K562 (cell line): ENCODE data around the gene SAMD11. TPM values are rescaled to one million over a fixed set of nuclear protein-coding genes. Genes with fewer than 3 reads are reported as not detected.

Experiments used
- BHLHE40 ChIP-seq: IDR thresholded peaks from 2 replicates; pipeline ENCODE4 v1.6.1; 2011; ENCODE audit warnings: low read length, improper control_type of control experiment
- CBFA2T3 ChIP-seq: fragments of 450-650 bp; IDR thresholded peaks from 2 replicates; pipeline ENCODE4 v1.6.1; 2017
- CHD4 ChIP-seq: fragments of 200-600 bp; sonication (generic); IDR thresholded peaks from 3 replicates; pipeline ENCODE4 v1.6.1; 2012; ENCODE audit warnings: low read depth, mild to moderate bottlenecking, mixed read lengths, low read length, inconsistent platforms; ENCODE audit not compliant: insufficient read depth, insufficient replicate concordance, poor library complexity, severe bottlenecking
- FOXP1 ChIP-seq: sonication (generic); formaldehyde crosslinking; IDR thresholded peaks from 2 replicates; pipeline ENCODE4 v1.8.0; 2022; ENCODE audit warnings: mild to moderate bottlenecking, missing genetic modification reagents
- GATAD2A ChIP-seq: fragments of 450-650 bp; IDR thresholded peaks from 2 replicates; pipeline ENCODE4 v1.6.1; 2017
- HMGN3 ChIP-seq: IDR thresholded peaks from 2 replicates; pipeline ENCODE4 v1.6.1; 2011; ENCODE audit warnings: borderline replicate concordance, low read depth, mild to moderate bottlenecking, mixed read lengths, low read length; ENCODE audit not compliant: insufficient read length; ENCODE audit errors: extremely low read depth
- MTA3 ChIP-seq: fragments of 450-650 bp; formaldehyde crosslinking; IDR thresholded peaks from 2 replicates; pipeline ENCODE4 v1.6.1; 2017; ENCODE audit warnings: mild to moderate bottlenecking, borderline replicate concordance
- NCOA2 ChIP-seq, 2 experiments: fragments of 450-650 bp; IDR thresholded peaks; 2 replicates each; pipeline ENCODE4 v1.6.1; 2018; ENCODE audit warnings: mild to moderate bottlenecking in 2 of 2, moderate library complexity in 1 of 2; ENCODE audit not compliant: partially characterized antibody in 2 of 2
- RBM22 ChIP-seq: fragments of 200-400 bp; formaldehyde crosslinking; IDR thresholded peaks from 2 replicates; pipeline ENCODE4 v1.6.1; 2018; ENCODE audit warnings: low read length, low read depth; ENCODE audit not compliant: poor library complexity, severe bottlenecking
- REST ChIP-seq, 2 experiments: fragments of 450-650 bp; formaldehyde crosslinking in 1 of 2; IDR thresholded peaks; 2 replicates each; pipeline versions ENCODE4 v1.4.0 to v1.6.1; 2014 to 2020; ENCODE audit warnings: mild to moderate bottlenecking in 2 of 2, borderline replicate concordance in 1 of 2, low read depth in 1 of 2
- SMAD4 ChIP-seq: fragments of 250-450 bp; sonication (Bioruptor Pico); conservative IDR thresholded peaks from 2 replicates; pipeline ENCODE4 v1.8.0; 2021; ENCODE audit warnings: inconsistent platforms, mild to moderate bottlenecking, moderate library complexity
- SRSF9 ChIP-seq: fragments of 200-400 bp; formaldehyde crosslinking; IDR thresholded peaks from 2 replicates; pipeline ENCODE4 v1.6.1; 2017; ENCODE audit warnings: low read depth, low read length, borderline replicate concordance
- STAT5A ChIP-seq: IDR thresholded peaks from 2 replicates; pipeline ENCODE4 v1.6.1; 2012; ENCODE audit warnings: low read length, inconsistent platforms, borderline replicate concordance
- XRCC5 ChIP-seq: fragments of 200-400 bp; formaldehyde crosslinking; IDR thresholded peaks from 2 replicates; pipeline ENCODE4 v1.6.1; 2017; ENCODE audit warnings: low read depth, mild to moderate bottlenecking, low read length
- ZNF740 ChIP-seq, 3 experiments: fragments of 200-800 bp in 1 of 3; sonication (Bioruptor generic) in 1 of 3; sonication (generic) in 1 of 3; formaldehyde crosslinking in 1 of 3; IDR thresholded peaks; 2 replicates each; pipeline versions ENCODE4 v1.6.1 to v1.8.0; 2016 to 2022; ENCODE audit warnings: mild to moderate bottlenecking in 2 of 3, missing compliant biosample characterization in 2 of 3, missing genetic modification characterization in 2 of 3, missing genetic modification reagents in 1 of 3
- polyA plus RNA-seq, 8 experiments: library from polyadenylated mRNA; depleted of rRNA in 4 of 8; stranded (reverse) in 5 of 8; unstranded in 3 of 8; fragments of >200 nt; fragmentation: Nextera tagmentation in 2 of 8; fragmentation: Illumina TruSeq in 1 of 8; extraction: Ambion mirVana in 2 of 8; extraction: Trizol in 1 of 8; gene quantifications; 2 replicates each; pipeline versions ENCODE4 v1.2.1 to v1.2.3, GENCODE V29; 2011 to 2014; ENCODE audit warnings: inconsistent platforms in 1 of 8, missing spikeins in 1 of 8
- total RNA-seq, 7 experiments: library from RNA; depleted of rRNA in 6 of 7; stranded (reverse); fragments of >200 nt in 6 of 7; fragmentation: Illumina TruSeq in 2 of 7; extraction: Trizol in 2 of 7; gene quantifications; 2 replicates each; pipeline versions ENCODE4 v1.2.1 to v1.2.3, GENCODE V29; 2011 to 2021; ENCODE audit warnings: low replicate concordance in 1 of 7
- TF ChIP-seq, protein P1 (sequence below): sonication (generic); formaldehyde crosslinking; IDR thresholded peaks from 2 replicates; pipeline ENCODE4 v1.8.0; 2022; ENCODE audit warnings: mild to moderate bottlenecking, missing genetic modification reagents

The SAMD11 gene
- total and polyA plus RNA-seq, 9 of the 15 experiments (the other 6 are each of a cell fraction or from before 2014, with no cell fraction given), result 0.07 to 0.82 (median 0.11) TPM; not detected in 2

DNA sequence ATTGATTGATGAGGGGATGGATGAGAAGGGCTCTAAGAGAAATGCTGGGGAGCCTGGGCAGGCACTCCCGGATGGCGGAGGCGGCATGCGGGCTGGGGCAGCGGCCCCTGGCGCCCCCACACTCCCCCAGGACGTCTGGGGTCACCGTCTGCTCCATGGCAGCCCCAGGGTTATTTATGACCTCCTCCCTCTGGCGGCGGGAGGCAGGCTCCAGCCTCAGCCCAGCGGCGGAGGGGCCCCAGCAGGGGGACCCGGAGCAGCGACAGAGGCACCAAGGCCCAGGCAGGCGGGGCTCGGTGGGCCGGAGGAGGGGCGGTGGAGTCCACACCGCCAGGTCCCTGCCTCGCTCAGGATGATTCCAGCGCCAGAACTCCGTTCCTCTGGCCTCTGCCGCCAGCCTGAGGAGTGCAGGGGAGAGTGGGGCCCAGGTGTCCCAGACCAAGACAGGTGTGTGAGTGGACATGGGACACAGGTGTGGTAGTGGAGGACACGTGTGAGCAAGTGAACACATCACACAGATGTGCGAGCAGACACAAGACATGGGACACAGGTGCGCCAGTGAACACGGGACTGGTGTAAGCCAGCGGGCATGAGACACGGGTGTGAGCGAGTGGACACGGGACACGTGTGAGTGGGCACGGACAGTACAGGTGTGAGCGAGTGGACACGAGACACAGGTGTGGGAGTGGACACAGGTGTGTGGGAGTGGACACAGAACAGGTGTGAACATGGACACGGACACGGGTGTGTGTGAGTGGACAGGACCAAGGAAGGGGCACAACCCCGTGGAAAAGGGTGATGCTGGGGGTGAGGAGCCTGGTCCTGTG, 2.5 kb upstream of the SAMD11 start (continued):
- TF ChIP-seq REST (IDR thresholded peaks at IDR 0.05; ENCODE audit: borderline replicate concordance) (peak; percentile 30; the same call in 1 of the 2 replicates), REST (CRISPR knock-in tag; IDR thresholded peaks at IDR 0.05; ENCODE audit: low read depth) (no peak), ZNF740 (CRISPR knock-in tag; IDR thresholded peaks at IDR 0.05) (no peak), ZNF740 (tag; IDR thresholded peaks at IDR 0.05) (no peak), NCOA2 (IDR thresholded peaks at IDR 0.05; ENCODE audit: partially characterized antibody in 2 of 2) (no peak), SRSF9 (no peak), GATAD2A (peak; percentile 73; the same call in 1 of the 2 replicates), FOXP1 (no peak), SMAD4 (CRISPR knock-in tag) (peak; percentile 98), CBFA2T3 (peak; percentile 35), RBM22 (peak; percentile 93), XRCC5 (peak; percentile 93; the same call in 1 of the 2 replicates), MTA3 (0 out of 2 replicates have a peak, but pooled peaks have one; percentile 57), CHD4 (no peak), BHLHE40 (peak; percentile 55), STAT5A (no peak), HMGN3 (peak; percentile 96)
- TF ChIP-seq, protein P1, sequence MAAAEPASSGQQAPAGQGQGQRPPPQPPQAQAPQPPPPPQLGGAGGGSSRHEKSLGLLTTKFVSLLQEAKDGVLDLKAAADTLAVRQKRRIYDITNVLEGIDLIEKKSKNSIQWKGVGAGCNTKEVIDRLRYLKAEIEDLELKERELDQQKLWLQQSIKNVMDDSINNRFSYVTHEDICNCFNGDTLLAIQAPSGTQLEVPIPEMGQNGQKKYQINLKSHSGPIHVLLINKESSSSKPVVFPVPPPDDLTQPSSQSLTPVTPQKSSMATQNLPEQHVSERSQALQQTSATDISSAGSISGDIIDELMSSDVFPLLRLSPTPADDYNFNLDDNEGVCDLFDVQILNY, result no peak
